HFFc6 (cell line): ENCODE measurements around the gene SIK1. TPM values are rescaled to one million over a fixed set of nuclear protein-coding genes. Genes with fewer than 3 reads are reported as not detected.
"Not testable (repeated sequence)": the region's sequence is repeated elsewhere in the genome, so short reads cannot be mapped to it uniquely, and the experiment has no call there.

Source experiments
- DNase-seq: peaks from one replicate; pipeline ENCODE4 v3.0.0-alpha.2; 2018
- H3K27ac Mint-ChIP-seq: 2 replicates; pipeline ENCODE4 v1.8.0; 2020; ENCODE audit warnings: mild to moderate bottlenecking, mixed read lengths
- H3K27me3 Mint-ChIP-seq: 2 replicates; pipeline ENCODE4 v1.8.0; 2021; ENCODE audit warnings: mild to moderate bottlenecking, moderate library complexity, mixed read lengths; ENCODE audit not compliant: insufficient read depth
- H3K36me3 Mint-ChIP-seq: 2 replicates; pipeline ENCODE4 v1.8.0; 2021; ENCODE audit warnings: low read depth, mixed read lengths
- H3K4me1 Mint-ChIP-seq: 2 replicates; pipeline ENCODE4 v1.8.0; 2020; ENCODE audit warnings: low read depth, mixed read lengths
- H3K4me3 Mint-ChIP-seq: 2 replicates; pipeline ENCODE4 v1.8.0; 2020; ENCODE audit warnings: mild to moderate bottlenecking, moderate library complexity, mixed read lengths
- H3K9me3 Mint-ChIP-seq: 2 replicates; pipeline ENCODE4 v1.8.0; 2020; ENCODE audit warnings: mild to moderate bottlenecking, mixed read lengths
- long read RNA-seq: library from polyadenylated mRNA; unstranded; transcript quantifications from one replicate; pipeline ENCODE4 v2.0.0, GENCODE V29; 2019
- total RNA-seq, 6 experiments: library from RNA; stranded (reverse); fragmentation: NEBNext Ultra II Directional; extraction: Animal tissue kit (Norgen Biotek cat#: 25700); gene quantifications; 2 replicates in 1 of 6; 3 replicates in 5 of 6; pipeline ENCODE4 v1.2.3, GENCODE V29; 2021
- TF ChIP-seq, protein P1 (sequence below): fragments of 200-600 bp; sonication (generic); IDR thresholded peaks from 2 replicates; pipeline ENCODE4 v1.5.0; 2021; ENCODE audit warnings: antibody characterized with exemption, mild to moderate bottlenecking

Gene SIK1
- 1 to 10 TPM; 3.9 to 5.5 (median 4.7) TPM for total RNA-seq
- long read RNA-seq: 0 reads

DNA sequence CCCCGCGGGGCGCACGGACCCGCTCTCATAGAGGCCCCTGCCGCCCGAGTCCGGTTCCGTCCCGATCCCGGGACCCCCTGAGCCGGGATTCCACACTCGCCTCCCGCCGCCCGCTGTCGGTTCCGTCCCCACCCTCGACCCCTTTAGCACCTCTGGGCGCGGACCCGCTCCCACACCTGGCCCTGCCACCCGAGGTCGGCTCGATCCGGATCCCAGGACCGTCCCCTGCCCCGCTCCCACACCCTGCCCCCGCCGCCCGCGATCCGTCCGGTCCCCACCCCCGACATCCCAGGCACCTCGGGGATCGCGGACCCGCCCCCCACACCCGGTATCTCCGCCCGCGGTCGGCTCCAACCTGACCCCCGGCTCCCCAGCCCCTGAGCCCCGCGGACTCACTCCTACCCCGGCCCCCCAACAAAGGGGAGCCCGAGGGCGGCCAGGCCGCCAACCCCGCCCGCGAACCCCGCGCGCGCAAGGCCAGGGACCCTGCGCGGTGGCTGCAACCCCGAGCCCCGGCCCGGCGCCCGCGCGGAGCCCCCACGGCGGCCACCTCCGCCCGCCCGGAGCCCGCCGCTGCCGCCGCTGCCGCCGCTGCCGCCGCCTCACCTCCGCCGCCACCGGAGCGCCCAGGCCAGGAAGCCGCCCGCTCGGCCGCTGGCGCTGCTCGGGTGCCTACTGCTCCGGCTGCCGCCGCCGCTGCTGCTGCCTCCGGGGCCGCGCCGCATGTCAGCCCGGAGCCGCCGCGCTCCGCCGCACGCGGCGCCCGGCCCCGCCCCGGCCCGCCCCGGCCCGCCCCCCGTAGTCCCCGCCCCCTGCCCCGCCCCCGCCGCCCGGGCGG lies at the start of gene SIK1:
Gene SIK1, minus strand, starts transcription at position 728 of the 838 bp plus-strand sequence. CDS start 953 bp downstream, outside the sequence.
- not testable (repeated sequence) for H3K4me1 Mint-ChIP-seq, H3K27me3 Mint-ChIP-seq, H3K27ac Mint-ChIP-seq, H3K36me3 Mint-ChIP-seq, H3K4me3 Mint-ChIP-seq, DNase-seq, H3K9me3 Mint-ChIP-seq

DNA sequence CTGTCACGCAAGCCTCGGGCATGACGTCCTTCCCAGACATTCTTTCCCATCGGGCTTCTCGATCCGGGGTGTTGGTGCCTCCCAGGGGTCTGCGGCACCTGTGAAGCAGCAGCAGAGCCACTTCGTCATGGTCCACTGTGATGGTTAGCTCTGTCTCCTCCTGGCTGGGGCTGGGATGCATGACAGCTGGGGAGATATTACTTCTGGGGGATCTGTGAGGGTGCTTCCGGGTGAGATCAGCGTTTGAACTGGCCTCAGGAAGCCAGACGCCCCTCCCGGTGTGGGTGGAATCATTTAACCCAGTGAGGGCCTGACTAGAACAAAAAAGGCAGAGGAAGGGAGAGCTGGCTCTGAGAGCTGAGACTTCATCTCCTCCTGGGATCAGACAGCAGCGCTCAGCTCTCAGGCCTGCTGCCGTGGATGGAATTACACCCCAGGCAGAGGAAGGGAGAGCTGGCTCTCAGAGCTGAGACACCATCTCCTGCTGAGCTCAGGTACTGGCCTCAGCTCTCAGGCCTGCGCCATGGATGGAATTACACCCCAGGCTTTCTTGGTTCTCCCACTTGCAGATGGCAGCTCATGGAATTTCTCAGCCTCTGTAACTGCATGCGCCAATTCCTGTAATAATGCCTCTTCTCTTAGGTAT lies 44.8 kb upstream of the SIK1 start:
- not testable (repeated sequence) for DNase-seq, H3K36me3 Mint-ChIP-seq, H3K27me3 Mint-ChIP-seq, H3K27ac Mint-ChIP-seq, H3K4me1 Mint-ChIP-seq, H3K9me3 Mint-ChIP-seq, H3K4me3 Mint-ChIP-seq

DNA sequence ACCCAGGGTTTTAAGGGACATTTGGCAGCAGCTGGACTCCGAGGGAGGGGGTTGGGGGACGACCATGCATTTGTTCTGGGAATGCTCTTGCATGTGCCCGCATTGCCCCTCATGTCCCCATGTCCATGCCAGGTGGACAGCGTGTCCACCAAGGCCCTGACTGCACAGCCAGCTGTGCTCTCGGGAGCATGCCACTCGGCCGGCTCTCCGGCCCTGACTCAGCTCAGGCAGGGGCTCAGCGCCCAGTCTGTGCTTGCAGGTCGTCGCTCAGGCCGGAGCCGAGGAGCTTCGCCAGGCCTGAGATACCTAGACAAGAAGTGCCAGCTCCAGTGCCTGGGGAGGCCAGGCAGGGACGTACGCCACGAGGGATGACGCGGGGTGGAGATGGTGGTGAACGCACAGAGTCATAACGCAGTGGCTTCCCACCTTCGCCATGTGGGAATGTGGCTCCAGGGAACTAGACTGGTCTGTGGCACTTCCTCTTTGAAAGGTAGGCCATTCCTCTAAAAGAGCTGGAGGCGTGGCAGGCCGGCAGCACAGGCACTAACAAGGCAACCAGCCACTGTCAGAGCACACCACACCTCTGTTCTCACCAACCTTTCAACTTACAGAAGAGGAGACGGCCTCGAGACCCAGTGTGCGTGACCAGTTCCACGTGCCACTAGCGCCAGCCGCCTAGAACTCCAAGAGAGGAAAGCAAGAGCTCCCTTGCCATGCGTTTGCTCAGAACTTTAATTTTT lies 43.0 kb upstream of the SIK1 start:
- not testable (repeated sequence) for H3K9me3 Mint-ChIP-seq

DNA sequence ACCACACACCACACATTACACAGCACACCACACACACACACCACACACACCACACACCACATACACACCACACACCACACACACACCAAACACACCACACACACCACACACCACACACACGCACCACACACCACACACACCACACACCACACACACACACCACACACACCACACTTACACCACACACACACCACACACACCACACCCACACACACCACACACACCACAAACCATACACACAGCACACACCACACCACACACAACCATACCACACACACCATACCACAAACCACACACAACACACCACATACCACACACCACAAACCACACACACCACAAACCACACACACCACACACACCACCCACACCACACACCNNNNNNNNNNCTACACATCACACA lies 40.9 kb upstream of the SIK1 start:
- H3K4me3 Mint-ChIP-seq: no peak overlapping the region
- H3K27me3 Mint-ChIP-seq: no peaks in the 10 kb centered on the region
- no peak overlapping the region for H3K27ac Mint-ChIP-seq
- no peaks in the 10 kb centered on the region for H3K4me1 Mint-ChIP-seq
- no peaks in the 10 kb centered on the region for H3K36me3 Mint-ChIP-seq
- TF ChIP-seq, protein P1, sequence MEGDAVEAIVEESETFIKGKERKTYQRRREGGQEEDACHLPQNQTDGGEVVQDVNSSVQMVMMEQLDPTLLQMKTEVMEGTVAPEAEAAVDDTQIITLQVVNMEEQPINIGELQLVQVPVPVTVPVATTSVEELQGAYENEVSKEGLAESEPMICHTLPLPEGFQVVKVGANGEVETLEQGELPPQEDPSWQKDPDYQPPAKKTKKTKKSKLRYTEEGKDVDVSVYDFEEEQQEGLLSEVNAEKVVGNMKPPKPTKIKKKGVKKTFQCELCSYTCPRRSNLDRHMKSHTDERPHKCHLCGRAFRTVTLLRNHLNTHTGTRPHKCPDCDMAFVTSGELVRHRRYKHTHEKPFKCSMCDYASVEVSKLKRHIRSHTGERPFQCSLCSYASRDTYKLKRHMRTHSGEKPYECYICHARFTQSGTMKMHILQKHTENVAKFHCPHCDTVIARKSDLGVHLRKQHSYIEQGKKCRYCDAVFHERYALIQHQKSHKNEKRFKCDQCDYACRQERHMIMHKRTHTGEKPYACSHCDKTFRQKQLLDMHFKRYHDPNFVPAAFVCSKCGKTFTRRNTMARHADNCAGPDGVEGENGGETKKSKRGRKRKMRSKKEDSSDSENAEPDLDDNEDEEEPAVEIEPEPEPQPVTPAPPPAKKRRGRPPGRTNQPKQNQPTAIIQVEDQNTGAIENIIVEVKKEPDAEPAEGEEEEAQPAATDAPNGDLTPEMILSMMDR: no peak
- H3K9me3 Mint-ChIP-seq: no peaks in the 10 kb centered on the region
- DNase-seq: no peak

More for the DNA sequence above, 43.0 kb upstream of the SIK1 start:
- not testable (repeated sequence) for H3K27ac Mint-ChIP-seq, H3K36me3 Mint-ChIP-seq, DNase-seq, H3K4me3 Mint-ChIP-seq, H3K4me1 Mint-ChIP-seq, H3K27me3 Mint-ChIP-seq

DNA sequence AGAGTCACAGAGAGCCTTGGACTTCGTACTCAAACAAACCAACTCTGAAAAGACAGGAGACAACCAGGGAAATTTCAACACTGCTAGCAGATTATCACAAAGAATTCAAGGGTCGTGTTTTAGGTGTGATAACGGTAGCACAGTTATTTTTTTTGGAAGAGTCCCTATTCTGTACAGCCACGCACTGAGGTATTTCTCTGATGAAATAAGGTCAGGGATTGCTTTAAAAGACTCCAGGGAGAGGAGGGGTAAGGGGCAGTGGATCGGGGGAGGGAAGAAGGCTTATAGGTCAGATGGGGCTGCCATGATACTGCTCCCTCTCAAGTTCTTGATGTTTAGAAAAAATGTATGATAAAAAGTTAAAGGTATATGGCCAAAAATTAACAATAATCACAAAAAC lies 38.2 kb upstream of the SIK1 start:
- H3K27ac Mint-ChIP-seq, H3K9me3 Mint-ChIP-seq, H3K4me3 Mint-ChIP-seq, H3K27me3 Mint-ChIP-seq, H3K4me1 Mint-ChIP-seq, DNase-seq, H3K36me3 Mint-ChIP-seq: not testable (repeated sequence)

DNA sequence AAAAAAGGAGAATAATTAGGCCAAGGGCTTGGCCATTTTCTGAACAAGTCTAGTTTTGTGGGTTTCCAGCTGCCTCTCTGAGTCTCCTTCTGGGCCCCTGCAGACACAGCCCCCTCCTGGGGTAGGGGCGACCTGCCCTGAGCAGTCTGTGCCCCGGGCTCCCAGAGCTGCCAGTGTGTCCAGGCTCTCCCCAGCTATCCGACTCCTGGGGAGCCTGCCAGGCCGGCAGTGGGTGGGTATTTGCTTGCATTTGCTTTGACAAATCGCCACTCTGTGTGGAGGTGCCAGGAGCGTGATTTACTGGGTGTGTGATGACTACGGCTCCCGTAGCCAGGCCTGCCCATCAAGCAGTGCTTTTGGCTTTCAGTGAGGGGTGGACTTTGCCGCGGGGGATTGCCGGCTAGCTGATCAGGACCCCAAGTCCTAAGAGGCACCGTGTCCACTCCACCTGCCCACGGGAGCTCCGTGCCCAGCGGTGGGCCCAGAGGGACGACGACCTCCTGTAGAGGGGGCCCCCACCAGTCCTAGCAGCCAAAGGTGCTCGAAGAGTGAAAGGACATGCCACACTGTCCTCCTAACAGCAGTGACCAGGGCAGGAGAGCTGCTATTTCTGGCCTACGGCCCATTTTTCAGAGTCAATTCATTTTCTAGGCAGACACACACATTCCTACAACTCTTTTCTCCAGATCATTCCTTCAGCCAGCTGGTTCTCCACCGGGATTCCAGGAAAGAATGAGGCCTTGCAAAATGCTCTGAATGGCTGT lies 36.7 kb upstream of the SIK1 start:
- not testable (repeated sequence) for H3K27ac Mint-ChIP-seq, H3K9me3 Mint-ChIP-seq, H3K36me3 Mint-ChIP-seq, H3K27me3 Mint-ChIP-seq, DNase-seq, H3K4me1 Mint-ChIP-seq, H3K4me3 Mint-ChIP-seq

DNA sequence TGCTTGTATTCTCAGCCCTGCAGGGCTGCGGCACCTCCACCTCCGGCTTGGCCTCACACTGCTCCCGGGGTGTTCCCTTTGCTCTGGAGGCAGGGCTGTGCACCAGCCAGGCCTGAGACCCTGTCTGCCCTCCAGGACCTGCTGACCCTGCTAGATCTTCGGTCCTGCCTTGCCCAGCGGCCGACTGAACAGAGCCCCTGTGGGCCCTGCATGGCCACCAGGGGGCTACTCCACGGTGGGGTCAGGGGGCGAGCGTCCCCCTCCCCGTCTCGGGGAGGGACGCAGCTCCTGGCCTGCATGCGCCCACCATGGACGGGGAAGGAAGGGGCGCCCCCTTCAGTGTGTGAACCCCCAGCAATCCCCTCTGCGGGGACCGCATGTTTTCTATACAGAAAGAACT lies 36.0 kb upstream of the SIK1 start:
- not testable (repeated sequence) for H3K36me3 Mint-ChIP-seq, H3K27ac Mint-ChIP-seq, H3K27me3 Mint-ChIP-seq, H3K9me3 Mint-ChIP-seq, DNase-seq, H3K4me1 Mint-ChIP-seq, H3K4me3 Mint-ChIP-seq

DNA sequence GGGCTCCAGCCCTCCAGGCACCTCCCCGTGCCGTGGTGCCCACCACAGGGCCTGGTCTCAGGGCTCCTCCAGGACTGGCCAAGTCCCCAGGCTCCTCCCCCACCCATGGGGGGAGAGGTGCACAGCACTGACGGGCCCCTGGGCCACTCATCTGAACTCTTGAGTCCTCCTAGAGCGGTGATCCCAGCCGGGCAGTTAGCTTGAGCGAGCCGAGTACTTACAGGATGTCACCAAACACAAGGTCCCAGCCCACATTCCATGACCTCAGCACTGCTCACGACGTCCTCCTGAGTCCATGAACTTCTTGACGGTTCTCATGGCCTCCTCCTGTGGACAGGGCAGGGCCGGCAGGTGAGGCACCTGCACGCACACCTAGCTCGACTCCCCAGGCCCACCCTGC lies 33.5 kb upstream of the SIK1 start:
- H3K9me3 Mint-ChIP-seq: not testable (repeated sequence)

DNA sequence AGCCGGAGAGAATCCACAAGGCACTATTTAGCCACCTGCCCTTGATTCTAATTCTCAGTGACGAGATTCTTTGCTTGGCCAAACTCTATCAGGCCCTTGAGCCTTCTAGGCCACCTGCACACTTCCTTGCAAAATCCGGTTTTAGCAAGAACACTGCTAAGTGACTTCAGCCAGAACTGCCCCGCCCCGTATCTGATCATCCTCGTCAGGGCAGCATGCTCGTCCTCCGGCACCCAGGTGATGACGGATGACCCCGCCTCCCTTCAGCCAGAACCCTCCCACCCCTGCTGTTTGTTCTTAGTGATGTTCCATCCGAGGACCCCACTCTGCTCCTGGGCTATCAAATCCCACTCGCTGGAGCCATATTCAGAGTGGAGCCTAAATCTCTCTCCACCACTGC lies 32.1 kb upstream of the SIK1 start:
- H3K4me1 Mint-ChIP-seq, H3K27me3 Mint-ChIP-seq, DNase-seq, H3K4me3 Mint-ChIP-seq, H3K36me3 Mint-ChIP-seq, H3K9me3 Mint-ChIP-seq, H3K27ac Mint-ChIP-seq: not testable (repeated sequence)

More for the DNA sequence above, 33.5 kb upstream of the SIK1 start:
- not testable (repeated sequence) for H3K27ac Mint-ChIP-seq, H3K36me3 Mint-ChIP-seq, H3K27me3 Mint-ChIP-seq, H3K4me1 Mint-ChIP-seq, DNase-seq, H3K4me3 Mint-ChIP-seq

DNA sequence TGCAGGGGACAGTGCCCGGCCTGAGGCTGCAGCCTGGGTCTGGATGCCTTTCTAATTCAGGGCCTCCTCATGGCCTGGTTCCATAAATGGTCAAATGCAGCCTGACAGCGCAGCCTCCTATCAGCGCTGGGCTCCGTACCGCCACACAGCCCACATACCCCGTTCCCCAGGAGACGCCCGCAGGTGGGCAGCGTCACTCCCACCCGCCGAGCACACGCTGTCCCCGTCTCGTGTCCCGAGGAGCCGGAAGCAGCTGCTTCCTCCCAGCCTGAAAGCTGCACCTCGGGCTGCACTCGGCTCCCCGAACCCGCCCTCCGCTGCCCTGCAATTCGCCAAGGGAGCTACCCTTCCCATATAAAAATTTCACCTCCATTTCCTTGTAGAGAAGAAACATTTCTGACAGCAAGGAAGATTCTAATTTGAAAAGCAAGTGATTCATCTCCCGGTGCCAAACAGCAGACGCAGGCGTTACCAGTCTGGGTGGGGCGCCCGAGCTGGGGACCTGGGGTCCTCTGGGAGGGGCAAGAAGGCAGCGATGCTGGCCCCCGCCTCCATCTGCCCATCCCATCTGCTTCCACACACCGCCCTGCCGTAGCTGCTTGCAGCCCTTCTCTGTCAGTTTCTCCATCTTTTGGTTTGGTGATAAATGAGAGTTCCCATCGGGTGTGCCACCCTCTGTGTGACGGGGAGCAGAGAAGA lies 29.8 kb upstream of the SIK1 start:
- not testable (repeated sequence) for H3K9me3 Mint-ChIP-seq, H3K36me3 Mint-ChIP-seq, DNase-seq, H3K27ac Mint-ChIP-seq, H3K4me1 Mint-ChIP-seq, H3K27me3 Mint-ChIP-seq, H3K4me3 Mint-ChIP-seq

DNA sequence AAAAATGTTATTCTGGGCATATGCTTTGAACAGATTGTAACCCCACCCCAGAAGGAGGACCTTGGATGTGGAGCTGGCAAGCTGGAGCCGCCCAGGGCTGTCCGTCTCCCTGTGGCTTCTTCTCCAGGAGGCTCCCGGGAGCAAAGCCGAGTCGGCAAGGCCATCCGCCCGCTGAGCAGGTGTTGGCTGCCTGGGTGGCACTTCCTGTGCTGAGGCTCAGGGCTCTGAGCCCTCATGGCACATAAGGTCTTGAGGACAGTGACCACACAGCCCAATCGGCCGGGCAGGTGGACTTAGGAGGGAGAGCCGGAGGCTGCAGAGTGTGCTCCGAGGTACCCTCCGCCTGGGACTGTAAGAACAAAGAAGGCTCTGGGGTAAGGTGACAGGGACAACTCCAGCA lies 28.8 kb upstream of the SIK1 start:
- not testable (repeated sequence) for H3K9me3 Mint-ChIP-seq, H3K4me3 Mint-ChIP-seq, H3K27ac Mint-ChIP-seq, DNase-seq, H3K27me3 Mint-ChIP-seq, H3K36me3 Mint-ChIP-seq, H3K4me1 Mint-ChIP-seq

DNA sequence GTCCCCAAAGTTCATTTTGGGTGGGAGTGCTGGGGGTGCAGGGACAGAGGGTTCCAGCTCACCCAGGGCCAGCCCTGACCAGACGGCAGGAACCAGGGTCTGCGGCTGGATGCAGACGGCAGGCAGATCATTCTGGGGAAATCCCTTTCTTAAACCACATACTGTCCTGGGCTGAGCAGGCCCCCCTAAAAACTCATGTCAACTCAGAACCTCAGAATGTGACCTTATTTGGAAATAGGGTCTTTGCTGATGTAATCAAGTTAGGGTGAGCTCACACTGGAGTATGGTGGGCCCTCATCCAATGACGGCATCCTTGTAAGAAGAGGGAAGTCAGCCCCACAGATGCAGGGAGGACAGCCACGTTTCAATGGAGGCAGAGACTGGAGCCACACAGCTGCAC lies 27.2 kb upstream of the SIK1 start:
- not testable (repeated sequence) for H3K9me3 Mint-ChIP-seq, H3K27me3 Mint-ChIP-seq, H3K36me3 Mint-ChIP-seq, H3K27ac Mint-ChIP-seq, DNase-seq, H3K4me3 Mint-ChIP-seq, H3K4me1 Mint-ChIP-seq
